ENCODE measurements around the gene UROD. TPM values are rescaled to one million over a fixed set of nuclear protein-coding genes. Genes with fewer than 3 reads are reported as not detected.
"Not testable (repeated sequence)": the region's sequence is repeated elsewhere in the genome, so short reads cannot be mapped to it uniquely, and the experiment has no call there.

The UROD gene
- total and polyA plus RNA-seq, 5 donors, result 71.9 to 91.0 (median 83.8) TPM

DNA sequence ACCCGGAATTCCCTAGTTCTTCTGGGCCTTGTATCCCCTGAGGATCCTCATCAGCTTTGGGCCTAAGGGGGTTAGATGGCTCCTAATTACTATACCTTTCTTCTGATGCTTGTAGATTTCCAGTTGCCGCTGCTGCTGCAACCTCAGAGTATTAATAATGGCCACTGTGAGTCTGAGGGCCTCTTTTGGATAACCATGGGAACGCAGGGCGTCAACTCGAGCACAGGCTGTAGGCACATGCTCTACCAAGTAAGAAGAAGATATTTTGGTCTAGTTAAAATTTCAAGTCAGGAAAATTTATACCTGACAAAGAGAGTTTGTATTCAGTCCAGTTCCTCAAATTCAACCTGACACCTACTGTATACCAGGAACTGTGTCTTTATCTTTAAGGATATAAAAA is 28.2 kb downstream of the UROD start:
- intact Hi-C loops (cut with DNase I), result no loop called here
- Histone ChIP-seq H3K9me3 (ENCODE audit: control insufficient read depth, low read length) (no peaks in the 10 kb centered on the region), H3K27me3 (ENCODE audit: control insufficient read depth, insufficient read depth) (no peaks in the 10 kb centered on the region), H3K4me1 (ENCODE audit: control insufficient read depth, insufficient read depth, low read length) (no peaks in the 10 kb centered on the region), H3K4me3 (ENCODE audit: low read length) (no peak overlapping the region), H3K27ac (ENCODE audit: low read length) (no peak overlapping the region)
- WGBS, result 94% methylated on average over 5 of the region's 5 CpGs
- no peak for DNase-seq
- ATAC-seq, result no peak

DNA sequence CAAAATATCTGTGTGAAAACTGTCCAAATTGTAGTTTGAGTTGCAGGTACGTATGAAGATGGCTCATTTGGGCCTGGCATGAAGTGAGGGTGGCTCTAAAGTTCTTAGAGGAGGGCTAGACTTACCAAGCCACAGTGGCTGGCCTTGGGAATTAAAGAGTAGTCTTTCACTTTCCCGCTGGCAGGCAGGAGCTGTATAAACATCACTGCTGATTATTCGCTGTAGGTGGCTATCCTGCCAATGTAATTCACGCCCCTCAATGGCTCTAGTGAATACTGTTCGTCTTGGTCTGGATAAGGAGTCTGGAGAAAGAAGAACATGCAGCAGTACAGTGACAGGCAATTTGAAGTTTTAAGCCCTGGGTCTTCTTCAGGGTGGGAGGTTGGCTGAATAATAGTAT is 31.0 kb downstream of the UROD start:
- no peak overlapping the region for H3K4me3 ChIP-seq (ENCODE audit: low read length)
- intact Hi-C loops (cut with DNase I), result no loop called here
- ATAC-seq (no peak), DNase-seq (no peak)
- H3K9me3 ChIP-seq (ENCODE audit: control insufficient read depth, low read length), result no peaks in the 10 kb centered on the region
- H3K27me3 ChIP-seq (ENCODE audit: control insufficient read depth, insufficient read depth), result no peaks in the 10 kb centered on the region
- 82% methylated on average over 5 of the region's 5 CpGs for WGBS
- no peak overlapping the region for H3K27ac ChIP-seq (ENCODE audit: low read length)
- H3K4me1 ChIP-seq (ENCODE audit: control insufficient read depth, insufficient read depth, low read length), result no peaks in the 10 kb centered on the region

DNA sequence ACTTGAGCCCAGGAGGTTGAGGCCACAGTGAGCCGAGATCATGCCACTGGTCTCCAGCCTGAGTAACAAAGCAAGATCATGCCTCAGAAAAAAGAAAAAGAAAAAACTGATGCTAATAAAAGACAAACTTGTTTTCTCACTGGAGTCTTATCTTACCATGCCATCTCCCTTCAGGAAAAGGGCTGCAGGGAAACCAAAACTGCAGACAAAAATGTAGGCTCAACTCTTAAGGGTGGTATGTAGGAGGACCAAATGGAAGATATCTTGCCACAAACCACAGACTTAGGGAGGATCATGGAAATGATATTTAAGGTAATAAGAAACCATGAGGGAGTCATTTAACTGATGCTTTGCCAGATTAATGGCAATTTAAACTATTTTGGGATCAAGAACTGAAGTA is 32.9 kb downstream of the UROD start:
- 94% methylated on average over 1 of the region's 1 CpG for WGBS
- Histone ChIP-seq H3K27me3 (ENCODE audit: control insufficient read depth, insufficient read depth) (no peaks in the 10 kb centered on the region), H3K27ac (ENCODE audit: low read length) (no peak overlapping the region), H3K9me3 (ENCODE audit: control insufficient read depth, low read length) (no peaks in the 10 kb centered on the region), H3K4me1 (ENCODE audit: control insufficient read depth, insufficient read depth, low read length) (no peaks in the 10 kb centered on the region), H3K4me3 (ENCODE audit: low read length) (no peak overlapping the region)
- intact Hi-C loops (cut with DNase I), result no loop called here
- DNase-seq, result no peak
- no peak for ATAC-seq

DNA sequence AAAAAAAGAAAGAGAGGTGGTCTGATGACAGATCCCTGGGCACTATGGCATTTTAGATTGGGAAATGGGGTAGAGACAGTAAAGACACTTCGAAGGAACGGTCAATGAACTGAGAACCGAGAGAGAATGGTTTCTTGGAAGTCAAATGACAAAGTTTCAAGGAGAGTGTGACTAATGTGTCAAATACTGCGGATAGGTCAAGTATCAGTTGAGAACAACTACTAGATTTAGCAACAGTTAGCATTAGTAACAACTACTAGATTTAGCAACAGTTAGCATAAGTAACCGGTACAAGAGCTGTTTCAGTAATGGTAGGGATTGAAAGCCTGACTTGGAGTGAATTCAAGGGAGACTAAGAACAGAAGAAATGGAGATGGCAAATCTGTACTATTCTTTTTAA is 35.0 kb downstream of the UROD start:
- no peak overlapping the region for H3K4me3 ChIP-seq (ENCODE audit: low read length)
- intact Hi-C loops (cut with DNase I), result no loop called here
- DNase-seq (no peak), ATAC-seq (no peak)
- H3K9me3 ChIP-seq (ENCODE audit: control insufficient read depth, low read length), result no peaks in the 10 kb centered on the region
- 94% methylated on average over 5 of the region's 5 CpGs for WGBS
- no peaks in the 10 kb centered on the region for H3K27me3 ChIP-seq (ENCODE audit: control insufficient read depth, insufficient read depth)
- H3K4me1 ChIP-seq (ENCODE audit: control insufficient read depth, insufficient read depth, low read length), result no peaks in the 10 kb centered on the region
- H3K27ac ChIP-seq (ENCODE audit: low read length), result no peak overlapping the region

DNA sequence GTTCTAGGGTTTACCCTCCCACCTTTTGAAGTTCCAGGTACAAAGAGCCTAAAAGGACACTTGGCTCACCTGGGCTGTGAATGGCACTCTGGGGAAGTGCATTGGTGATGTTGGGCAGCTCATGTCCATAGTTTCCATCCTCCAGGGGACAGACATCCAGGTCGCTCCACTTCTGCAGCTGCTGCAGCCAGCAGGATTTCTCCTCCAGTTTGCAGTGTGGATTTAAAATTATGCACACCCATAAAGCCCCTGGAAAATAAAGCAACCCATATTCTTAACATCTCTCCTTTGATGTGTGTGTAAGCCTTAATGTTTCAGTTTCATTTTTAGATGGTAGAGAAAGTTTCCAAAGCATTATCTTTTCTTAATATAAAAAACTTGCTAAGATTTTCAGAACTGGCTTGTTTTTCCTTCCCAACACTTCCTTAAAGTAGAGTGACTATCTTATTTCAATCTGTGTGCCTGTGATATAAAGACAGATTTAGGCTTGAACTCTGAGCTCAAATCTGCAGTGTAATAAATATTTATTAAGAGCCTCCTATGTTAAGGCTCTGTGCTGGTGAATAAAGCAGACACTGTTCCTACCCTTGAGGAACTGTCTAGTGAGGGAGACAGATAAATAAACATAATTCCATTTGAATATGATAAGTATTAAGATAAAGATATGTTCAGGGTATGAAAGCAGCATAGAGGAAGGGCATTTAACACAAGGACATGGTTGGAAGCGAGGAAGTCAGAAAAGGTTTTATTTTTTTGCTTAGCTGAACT is 39.1 kb downstream of the UROD start:
- Histone ChIP-seq H3K4me3 (ENCODE audit: low read length) (no peak overlapping the region), H3K27me3 (ENCODE audit: control insufficient read depth, insufficient read depth) (no peaks in the 10 kb centered on the region), H3K4me1 (ENCODE audit: control insufficient read depth, insufficient read depth, low read length) (no peaks in the 10 kb centered on the region), H3K9me3 (ENCODE audit: control insufficient read depth, low read length) (no peaks in the 10 kb centered on the region), H3K27ac (ENCODE audit: low read length) (no peak overlapping the region)
- intact Hi-C loops (cut with DNase I), result no loop called here
- DNase-seq (no peak), ATAC-seq (no peak)
- WGBS, result 59% methylated on average over 2 of the region's 2 CpGs

DNA sequence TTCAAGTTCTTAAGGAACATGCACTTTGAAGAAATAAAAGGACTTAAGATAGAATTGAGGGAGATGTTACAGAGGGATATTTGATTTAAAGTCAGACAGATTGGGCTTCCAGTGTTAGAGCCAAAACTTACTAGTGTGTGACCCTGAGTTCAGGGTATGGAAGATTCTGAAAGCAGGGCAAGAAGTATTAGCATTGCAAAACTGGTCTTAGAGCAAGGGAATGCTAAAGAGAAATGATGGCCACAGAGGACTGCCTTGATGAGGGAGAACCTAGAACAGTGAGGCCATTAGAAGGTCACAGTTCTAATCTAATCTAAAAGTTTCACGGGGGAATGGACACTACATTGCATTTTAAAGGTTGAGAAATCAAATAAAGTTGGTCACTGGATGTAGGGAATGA is 45.5 kb downstream of the UROD start:
- H3K4me3 ChIP-seq (ENCODE audit: low read length), result no peak overlapping the region
- intact Hi-C loops (cut with DNase I), result no loop called here
- no peaks in the 10 kb centered on the region for H3K27me3 ChIP-seq (ENCODE audit: control insufficient read depth, insufficient read depth)
- H3K4me1 ChIP-seq (ENCODE audit: control insufficient read depth, insufficient read depth, low read length), result no peaks in the 10 kb centered on the region
- H3K9me3 ChIP-seq (ENCODE audit: control insufficient read depth, low read length), result no peaks in the 10 kb centered on the region
- 55% methylated on average over 1 of the region's 1 CpG for WGBS
- ATAC-seq (no peak), DNase-seq (no peak)
- no peak overlapping the region for H3K27ac ChIP-seq (ENCODE audit: low read length)

DNA sequence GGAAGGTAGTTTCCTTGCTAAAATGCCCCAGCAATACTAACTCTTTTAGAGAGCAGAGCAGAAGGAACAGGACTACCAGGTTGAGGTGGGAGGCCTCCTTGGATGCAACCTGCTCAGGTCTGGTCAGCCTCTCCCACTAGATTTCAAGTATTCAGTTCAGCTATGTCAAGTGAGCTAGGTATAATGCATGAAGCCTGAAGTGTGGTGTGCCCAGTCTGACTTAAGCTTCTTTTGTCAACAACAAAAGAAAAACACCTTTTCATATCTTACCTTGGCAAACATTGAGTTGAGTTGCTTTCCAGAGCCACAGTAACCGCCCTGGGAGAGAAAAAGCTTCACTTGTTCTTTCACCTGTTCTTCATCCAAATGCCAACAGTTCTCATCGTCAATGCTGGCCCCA is 47.8 kb downstream of the UROD start:
- no peaks in the 10 kb centered on the region for H3K27me3 ChIP-seq (ENCODE audit: control insufficient read depth, insufficient read depth)
- H3K4me3 ChIP-seq (ENCODE audit: low read length), result no peak overlapping the region
- WGBS, result 89% methylated on average over 2 of the region's 2 CpGs
- no peak overlapping the region for H3K27ac ChIP-seq (ENCODE audit: low read length)
- ATAC-seq (no peak), DNase-seq (no peak)
- intact Hi-C loops (cut with DNase I), result no loop called here
- no peaks in the 10 kb centered on the region for H3K4me1 ChIP-seq (ENCODE audit: control insufficient read depth, insufficient read depth, low read length)
- H3K9me3 ChIP-seq (ENCODE audit: control insufficient read depth, low read length), result no peaks in the 10 kb centered on the region

DNA sequence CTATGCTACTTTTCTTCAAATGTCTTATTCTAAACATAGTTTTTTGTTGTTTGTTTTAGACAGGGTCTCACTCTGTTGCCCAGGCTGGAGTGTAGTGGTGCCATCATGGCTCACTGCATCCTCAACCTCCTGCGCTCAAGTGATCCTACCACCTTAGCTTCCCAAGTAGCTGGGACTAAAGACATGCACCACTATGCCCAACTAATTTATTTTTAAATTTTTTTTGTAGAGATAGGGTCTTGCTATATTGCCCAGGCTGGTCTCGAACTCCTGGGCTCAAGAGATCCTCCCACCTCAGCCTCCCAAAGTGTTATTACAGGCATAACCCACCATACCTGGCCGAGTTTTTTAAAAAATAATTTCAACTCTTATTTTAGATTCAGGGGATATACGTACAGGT is 50.4 kb downstream of the UROD start:
- ATAC-seq; DNase-seq; H3K27me3 ChIP-seq (ENCODE audit: control insufficient read depth, insufficient read depth); H3K27ac ChIP-seq (ENCODE audit: low read length); H3K4me1 ChIP-seq (ENCODE audit: control insufficient read depth, insufficient read depth, low read length); H3K4me3 ChIP-seq (ENCODE audit: low read length); H3K9me3 ChIP-seq (ENCODE audit: control insufficient read depth, low read length); intact Hi-C loops (cut with DNase I): not testable (repeated sequence)
- WGBS, result 95% methylated on average over 4 of the region's 4 CpGs

DNA sequence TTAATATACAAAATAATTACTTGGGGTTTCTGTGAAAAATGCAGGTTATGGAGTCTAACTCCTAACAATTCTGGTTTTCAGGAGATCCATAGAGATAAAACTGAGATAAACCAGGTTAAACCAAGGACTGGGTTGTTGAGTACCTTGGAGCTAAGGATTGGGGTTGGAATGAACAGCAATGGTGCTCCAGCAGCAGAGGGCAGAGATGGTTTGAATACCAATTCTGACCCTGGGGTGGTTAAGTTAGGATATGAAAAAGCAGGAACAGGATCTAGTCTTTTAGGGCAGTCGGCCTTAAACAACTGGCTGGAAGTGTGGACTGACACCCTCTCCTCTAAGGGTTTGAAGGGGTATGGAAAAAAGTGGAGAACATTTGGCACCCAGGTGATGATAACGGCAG is 53.0 kb downstream of the UROD start:
- intact Hi-C loops (cut with DNase I), result no loop called here
- ATAC-seq, result no peak

More for the DNA sequence above, 53.0 kb downstream of the UROD start:
- 65% methylated on average over 2 of the region's 2 CpGs for WGBS
- H3K27ac ChIP-seq (ENCODE audit: low read length), result no peak overlapping the region
- no peak overlapping the region for H3K4me3 ChIP-seq (ENCODE audit: low read length)
- H3K27me3 ChIP-seq (ENCODE audit: control insufficient read depth, insufficient read depth), result no peaks in the 10 kb centered on the region
- H3K4me1 ChIP-seq (ENCODE audit: control insufficient read depth, insufficient read depth, low read length), result no peaks in the 10 kb centered on the region
- no peaks in the 10 kb centered on the region for H3K9me3 ChIP-seq (ENCODE audit: control insufficient read depth, low read length)
- no peak for DNase-seq

Other genes with a start within 250 kb of the UROD start
- 1,000 to 10,000 TPM in 1 of 4 donors, 100 to 1,000 TPM in 3; 848 to 1,081 (median 910) TPM for gene RPS8, start 236.7 kb upstream of the UROD start, total RNA-seq
- 1,144 TPM for gene RPS8, start 236.7 kb upstream of the UROD start, polyA plus RNA-seq
- under 1 TPM; 0.14 to 0.28 (median 0.22) TPM for gene BEST4, start 224.1 kb upstream of the UROD start, total RNA-seq
- gene BEST4, start 224.1 kb upstream of the UROD start, polyA plus RNA-seq, result 0.18 TPM
- gene PLK3, start 211.9 kb upstream of the UROD start, total RNA-seq, result 10 to 100 TPM in 1 of 4 donors, 1 to 10 TPM in 3; 6.0 to 11.4 (median 8.2) TPM
- gene PLK3, start 211.9 kb upstream of the UROD start, polyA plus RNA-seq, result 11.0 TPM
- gene DYNLT4, start 204.9 kb upstream of the UROD start, total RNA-seq, result under 1 TPM in 3 of 4 donors, not detected in 1; 0.44 to 0.74 (median 0.47) TPM
- 1.1 TPM for gene DYNLT4, start 204.9 kb upstream of the UROD start, polyA plus RNA-seq
- 1 to 10 TPM; 5.1 to 8.8 (median 5.7) TPM for gene BTBD19, start 203.7 kb upstream of the UROD start, total RNA-seq
- gene BTBD19, start 203.7 kb upstream of the UROD start, polyA plus RNA-seq, result 6.4 TPM
- under 1 TPM; 0.28 to 0.79 (median 0.54) TPM for gene PTCH2, start 169.0 kb upstream of the UROD start, total RNA-seq
- gene PTCH2, start 169.0 kb upstream of the UROD start, polyA plus RNA-seq, result 0.34 TPM
- 10 to 100 TPM; 28.9 to 37.1 (median 31.9) TPM for gene EIF2B3, start 25.7 kb upstream of the UROD start, total RNA-seq
- 32.9 TPM for gene EIF2B3, start 25.7 kb upstream of the UROD start, polyA plus RNA-seq
- 10 to 100 TPM; 16.5 to 22.3 (median 19.4) TPM for gene HECTD3, start 930 bp upstream of the UROD start, total RNA-seq
- gene HECTD3, start 930 bp upstream of the UROD start, polyA plus RNA-seq, result 18.5 TPM
- gene ZSWIM5, start 194.4 kb downstream of the UROD start, total RNA-seq, result 1 to 10 TPM; 1.6 to 2.2 (median 1.9) TPM
- 0.68 TPM for gene ZSWIM5, start 194.4 kb downstream of the UROD start, polyA plus RNA-seq